Osteoblast (primary cell): ENCODE measurements around the gene WDR46. TPM values are rescaled to one million over a fixed set of nuclear protein-coding genes. Genes with fewer than 3 reads are reported as not detected.
"Not testable (repeated sequence)": the region's sequence is repeated elsewhere in the genome, so short reads cannot be mapped to it uniquely, and the experiment has no call there.

Experiments
- DNase-seq: peaks from one replicate; pipeline ENCODE4 v3.0.0; 2011; ENCODE audit warnings: low spot score, mixed read lengths; ENCODE audit not compliant: insufficient read length; ENCODE audit errors: missing footprints
- H2AFZ ChIP-seq: 2 replicates; pipeline ENCODE4 v1.6.0; 2011; ENCODE audit warnings: mild to moderate bottlenecking, low read length
- H3K27ac ChIP-seq: 2 replicates; pipeline ENCODE4 v1.5.1; 2011; ENCODE audit warnings: mild to moderate bottlenecking, low read depth, low read length, moderate library complexity
- H3K27me3 ChIP-seq: 2 replicates; pipeline ENCODE4 v1.6.0; 2012; ENCODE audit warnings: mild to moderate bottlenecking, control low read depth, inconsistent platforms, low read length, moderate library complexity; ENCODE audit not compliant: insufficient read depth
- H3K36me3 ChIP-seq: 2 replicates; pipeline ENCODE4 v1.5.1; 2011; ENCODE audit warnings: mild to moderate bottlenecking, low read length, control low read depth, moderate library complexity; ENCODE audit not compliant: insufficient read depth
- H3K4me1 ChIP-seq: 2 replicates; pipeline ENCODE4 v1.5.1; 2011; ENCODE audit warnings: mild to moderate bottlenecking, low read length, control low read depth, moderate library complexity; ENCODE audit not compliant: insufficient read depth
- H3K4me2 ChIP-seq: 2 replicates; pipeline ENCODE4 v1.6.0; 2011; ENCODE audit warnings: mild to moderate bottlenecking, low read length; ENCODE audit not compliant: insufficient read depth
- H3K4me3 ChIP-seq: fragments of 200-600 bp; sonication (generic); 3 replicates; pipeline ENCODE4 v1.5.1; 2012; ENCODE audit warnings: mild to moderate bottlenecking, low read length, inconsistent platforms; ENCODE audit not compliant: insufficient read depth
- H3K79me2 ChIP-seq: 2 replicates; pipeline ENCODE4 v1.6.0; 2012; ENCODE audit warnings: mild to moderate bottlenecking, low read length, control low read depth, inconsistent platforms; ENCODE audit not compliant: insufficient read depth
- H3K9me3 ChIP-seq: 2 replicates; pipeline ENCODE4 v1.5.1; 2011; ENCODE audit warnings: low read depth, low read length, control low read depth
- H4K20me1 ChIP-seq: 2 replicates; pipeline ENCODE4 v1.6.0; 2012; ENCODE audit warnings: mild to moderate bottlenecking, low read length, control low read depth; ENCODE audit not compliant: insufficient read depth
- CTCF ChIP-seq: IDR thresholded peaks from 2 replicates; pipeline ENCODE4 v1.5.1; 2011; ENCODE audit warnings: mild to moderate bottlenecking, low read depth, low read length, moderate library complexity; ENCODE audit errors: extremely low read depth
- total RNA-seq: library from RNA; depleted of rRNA; stranded (reverse); fragments of >200 nt; gene quantifications from 2 replicates; pipeline ENCODE4 v1.2.3, GENCODE V29; 2012

Gene WDR46
- total RNA-seq, 1 donor, result 86.9 TPM

GRCh38 chr6:33276864-33277662 is 12.0 kb downstream of the WDR46 start, which contains the start of gene B3GALT4:
Gene B3GALT4, plus strand, starts transcription at chr6:33277123. Its CDS starts 297 bp downstream, at chr6:33277420.
- H3K4me3 ChIP-seq, result peak within 1 kb of the TSS; percentile 67
- peak within 1 kb of the TSS; percentile 99 for H3K4me2 ChIP-seq
- peak; percentile 20 for TF ChIP-seq CTCF
- peaks cover 43% of the 10 kb centered on the region for H3K4me1 ChIP-seq
- H3K27me3 ChIP-seq, result no peaks in the 10 kb centered on the region
- peak; percentile 94 for DNase-seq
- no peak within 1 kb of the TSS for H2AFZ ChIP-seq
- no peaks in the 10 kb centered on the region for H3K9me3 ChIP-seq
- peaks cover 53% of the 10 kb centered on the region for H4K20me1 ChIP-seq
- peak within 1 kb of the TSS; percentile 19 for H3K27ac ChIP-seq
- H3K36me3 ChIP-seq, result peaks cover 75% of the 10 kb centered on the region
- H3K79me2 ChIP-seq, result peaks cover 39% of the 10 kb centered on the region

GRCh38 chr6:33276581-33276863 is 12.5 kb downstream of the WDR46 start:
- H3K27me3 ChIP-seq, result no peaks in the 10 kb centered on the region
- no peaks in the 10 kb centered on the region for H3K9me3 ChIP-seq
- DNase-seq, result peak; percentile 85
- H3K27ac ChIP-seq, result peak overlapping the region; percentile 11
- H4K20me1 ChIP-seq, result peaks cover 55% of the 10 kb centered on the region
- no peak for TF ChIP-seq CTCF
- peaks cover 43% of the 10 kb centered on the region for H3K4me1 ChIP-seq
- peaks cover 41% of the 10 kb centered on the region for H3K79me2 ChIP-seq
- H2AFZ ChIP-seq, result no peak overlapping the region
- peak overlapping the region; percentile 67 for H3K4me3 ChIP-seq
- H3K4me2 ChIP-seq, result peak overlapping the region; percentile 72
- H3K36me3 ChIP-seq, result peaks cover 73% of the 10 kb centered on the region

- Histone ChIP-seq H3K4me1 (peaks cover 45% of the 10 kb centered on the region), H4K20me1 (peaks cover 55% of the 10 kb centered on the region), H3K36me3 (peaks cover 69% of the 10 kb centered on the region), H3K79me2 (peaks cover 46% of the 10 kb centered on the region), H3K4me2 (peak overlapping the region; percentile 99), H3K4me3 (peak overlapping the region; percentile 67)
- peak; percentile 31 for DNase-seq
- H3K27me3 ChIP-seq, H3K9me3 ChIP-seq, H2AFZ ChIP-seq, H3K27ac ChIP-seq: not testable (repeated sequence)
Observed at GRCh38 chr6:33275795-33276580, 13.1 kb downstream of the WDR46 start.

GRCh38 chr6:33273924-33274902 is 14.8 kb downstream of the WDR46 start:
- H3K4me3 ChIP-seq, result peak overlapping the region; percentile 89
- H3K36me3 ChIP-seq, result peaks cover 55% of the 10 kb centered on the region
- H4K20me1 ChIP-seq, result peaks cover 50% of the 10 kb centered on the region
- H3K79me2 ChIP-seq, result peaks cover 58% of the 10 kb centered on the region
- no peak for TF ChIP-seq CTCF
- H2AFZ ChIP-seq, result no peak overlapping the region
- no peaks in the 10 kb centered on the region for H3K9me3 ChIP-seq
- peak overlapping the region; percentile 99 for H3K4me2 ChIP-seq
- H3K27me3 ChIP-seq, result no peaks in the 10 kb centered on the region
- H3K27ac ChIP-seq, result peak overlapping the region; percentile 95
- DNase-seq, result no peak
- H3K4me1 ChIP-seq, result peaks cover 48% of the 10 kb centered on the region
